Panc1 (cell line): ENCODE results near the gene DLG2.

Experiments used
- POLR2AphosphoS5 ChIP-seq: IDR thresholded peaks from 2 replicates; pipeline ENCODE4 v1.6.1; 2012; ENCODE audit warnings: mild to moderate bottlenecking, low read depth, low read length, moderate library complexity
- SIN3A ChIP-seq: IDR thresholded peaks from 2 replicates; pipeline ENCODE4 v1.6.1; 2012; ENCODE audit warnings: low read depth, mild to moderate bottlenecking, low read length, moderate library complexity, borderline replicate concordance; ENCODE audit not compliant: insufficient read depth
- TCF7L2 ChIP-seq: IDR thresholded peaks from 2 replicates; pipeline ENCODE4 v1.6.1; 2011; ENCODE audit warnings: mild to moderate bottlenecking, low read depth, low read length, inconsistent platforms
- TF ChIP-seq, protein P1 (sequence below): fragments of 450-650 bp; IDR thresholded peaks from 2 replicates; pipeline ENCODE4 v1.5.1; 2017; ENCODE audit warnings: mild to moderate bottlenecking
- TF ChIP-seq, protein P2 (sequence below), 2 experiments: IDR thresholded peaks; 2 replicates each; pipeline ENCODE4 v1.6.1; 2011 to 2012; ENCODE audit warnings: low read depth in 2 of 2, control low read depth in 1 of 2, low read length in 1 of 2, mild to moderate bottlenecking in 1 of 2, moderate library complexity in 1 of 2; ENCODE audit not compliant: insufficient read depth in 1 of 2

DNA sequence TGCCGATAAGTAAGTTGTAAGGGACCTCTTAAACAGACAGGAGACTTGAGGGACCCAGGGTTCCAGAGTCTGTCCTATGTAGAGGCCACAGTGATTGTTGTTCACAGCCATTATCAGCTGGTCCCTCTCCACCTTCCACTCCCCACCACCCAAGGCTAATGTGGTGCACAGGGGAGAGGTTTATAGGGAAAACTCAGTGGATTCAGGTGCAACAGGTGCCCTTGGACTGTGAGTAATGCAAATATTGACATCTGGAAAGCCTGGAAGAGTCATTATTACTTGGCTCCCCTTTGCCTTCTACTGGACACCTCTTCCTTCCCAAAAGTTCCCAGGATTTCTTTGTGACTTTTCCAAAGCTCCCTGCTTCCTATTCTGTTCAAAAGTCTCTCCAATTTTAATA, 1899.9 kb downstream of the DLG2 start:
- TF ChIP-seq, protein P1, sequence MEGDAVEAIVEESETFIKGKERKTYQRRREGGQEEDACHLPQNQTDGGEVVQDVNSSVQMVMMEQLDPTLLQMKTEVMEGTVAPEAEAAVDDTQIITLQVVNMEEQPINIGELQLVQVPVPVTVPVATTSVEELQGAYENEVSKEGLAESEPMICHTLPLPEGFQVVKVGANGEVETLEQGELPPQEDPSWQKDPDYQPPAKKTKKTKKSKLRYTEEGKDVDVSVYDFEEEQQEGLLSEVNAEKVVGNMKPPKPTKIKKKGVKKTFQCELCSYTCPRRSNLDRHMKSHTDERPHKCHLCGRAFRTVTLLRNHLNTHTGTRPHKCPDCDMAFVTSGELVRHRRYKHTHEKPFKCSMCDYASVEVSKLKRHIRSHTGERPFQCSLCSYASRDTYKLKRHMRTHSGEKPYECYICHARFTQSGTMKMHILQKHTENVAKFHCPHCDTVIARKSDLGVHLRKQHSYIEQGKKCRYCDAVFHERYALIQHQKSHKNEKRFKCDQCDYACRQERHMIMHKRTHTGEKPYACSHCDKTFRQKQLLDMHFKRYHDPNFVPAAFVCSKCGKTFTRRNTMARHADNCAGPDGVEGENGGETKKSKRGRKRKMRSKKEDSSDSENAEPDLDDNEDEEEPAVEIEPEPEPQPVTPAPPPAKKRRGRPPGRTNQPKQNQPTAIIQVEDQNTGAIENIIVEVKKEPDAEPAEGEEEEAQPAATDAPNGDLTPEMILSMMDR = no peak
- no peak for TF ChIP-seq SIN3A
- no peak for TF ChIP-seq TCF7L2
- TF ChIP-seq, protein P2, sequence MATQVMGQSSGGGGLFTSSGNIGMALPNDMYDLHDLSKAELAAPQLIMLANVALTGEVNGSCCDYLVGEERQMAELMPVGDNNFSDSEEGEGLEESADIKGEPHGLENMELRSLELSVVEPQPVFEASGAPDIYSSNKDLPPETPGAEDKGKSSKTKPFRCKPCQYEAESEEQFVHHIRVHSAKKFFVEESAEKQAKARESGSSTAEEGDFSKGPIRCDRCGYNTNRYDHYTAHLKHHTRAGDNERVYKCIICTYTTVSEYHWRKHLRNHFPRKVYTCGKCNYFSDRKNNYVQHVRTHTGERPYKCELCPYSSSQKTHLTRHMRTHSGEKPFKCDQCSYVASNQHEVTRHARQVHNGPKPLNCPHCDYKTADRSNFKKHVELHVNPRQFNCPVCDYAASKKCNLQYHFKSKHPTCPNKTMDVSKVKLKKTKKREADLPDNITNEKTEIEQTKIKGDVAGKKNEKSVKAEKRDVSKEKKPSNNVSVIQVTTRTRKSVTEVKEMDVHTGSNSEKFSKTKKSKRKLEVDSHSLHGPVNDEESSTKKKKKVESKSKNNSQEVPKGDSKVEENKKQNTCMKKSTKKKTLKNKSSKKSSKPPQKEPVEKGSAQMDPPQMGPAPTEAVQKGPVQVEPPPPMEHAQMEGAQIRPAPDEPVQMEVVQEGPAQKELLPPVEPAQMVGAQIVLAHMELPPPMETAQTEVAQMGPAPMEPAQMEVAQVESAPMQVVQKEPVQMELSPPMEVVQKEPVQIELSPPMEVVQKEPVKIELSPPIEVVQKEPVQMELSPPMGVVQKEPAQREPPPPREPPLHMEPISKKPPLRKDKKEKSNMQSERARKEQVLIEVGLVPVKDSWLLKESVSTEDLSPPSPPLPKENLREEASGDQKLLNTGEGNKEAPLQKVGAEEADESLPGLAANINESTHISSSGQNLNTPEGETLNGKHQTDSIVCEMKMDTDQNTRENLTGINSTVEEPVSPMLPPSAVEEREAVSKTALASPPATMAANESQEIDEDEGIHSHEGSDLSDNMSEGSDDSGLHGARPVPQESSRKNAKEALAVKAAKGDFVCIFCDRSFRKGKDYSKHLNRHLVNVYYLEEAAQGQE (IDR thresholded peaks at IDR 0.05; ENCODE audit: insufficient read depth in 1 of 2, low read depth in 2 of 2, low read length in 1 of 2) = no peak
- TF ChIP-seq POLR2AphosphoS5 = no peak
